NCI-H2227 treated with DMSO at 0.1 percent for 48 hours (cell line): ENCODE results near the gene PCDH10.
"Not testable (repeated sequence)": the region's sequence is repeated elsewhere in the genome, so short reads cannot be mapped to it uniquely, and the experiment has no call there.

Source experiments
- DNase-seq: peaks from one replicate; lab custom pipeline; 2025; lab: John Stamatoyannopoulos, UW

The PCDH10 gene

DNA sequence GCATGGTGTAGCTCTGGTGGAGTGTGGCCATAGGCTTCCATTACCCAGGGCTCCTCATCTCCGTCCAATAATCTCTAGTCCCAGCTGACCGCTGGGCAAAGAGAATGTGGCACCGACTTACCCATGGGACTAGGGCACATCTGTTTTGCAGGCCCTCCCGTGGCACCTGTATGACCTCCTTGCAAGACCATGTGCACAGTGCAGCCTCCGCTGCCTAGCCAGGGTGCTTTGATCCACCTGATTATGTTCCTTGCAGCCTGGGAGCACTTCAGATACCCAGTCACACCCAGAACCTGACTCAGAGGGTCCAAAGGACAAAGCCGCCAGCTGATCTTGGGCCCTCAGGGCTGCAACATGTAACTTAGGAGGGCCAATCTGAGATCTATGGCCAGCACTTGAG, 84.8 kb downstream of the PCDH10 start:
- no peak for DNase-seq

DNA sequence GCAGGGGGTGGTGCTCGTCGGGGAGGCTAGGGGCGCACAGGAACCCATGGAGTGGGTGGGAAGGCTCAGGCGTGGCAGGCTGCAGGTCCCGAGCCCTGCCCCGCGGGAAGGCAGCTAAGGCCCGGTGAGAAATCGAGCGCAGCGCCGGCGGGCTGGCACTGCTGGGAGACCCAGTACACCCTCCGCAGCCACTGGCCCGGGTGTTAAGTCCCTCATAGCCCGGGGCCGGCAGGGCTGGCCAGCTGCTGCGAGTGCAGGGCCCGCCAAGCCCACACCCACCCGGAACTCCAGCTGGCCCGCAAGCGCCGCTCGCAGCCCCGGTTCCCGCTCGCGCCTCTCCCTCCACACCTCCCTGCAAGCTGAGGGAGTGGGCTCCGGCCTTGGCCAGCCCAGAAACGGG, 91.4 kb downstream of the PCDH10 start:
- not testable (repeated sequence) for DNase-seq
